Suprapubic skin (tissue), 4 donors: Measurements from ENCODE around the gene PLEKHB2. TPM values are rescaled to one million over a fixed set of nuclear protein-coding genes. Genes with fewer than 3 reads are reported as not detected.

Experiments
- DNase-seq, 2 donors: peaks; one replicate each; pipeline ENCODE4 v3.0.0-alpha.2; 2019; ENCODE audit warnings: low spot score in 2 of 2
- H3K27ac ChIP-seq: fragments of 200-600 bp; sonication (generic); one replicate; pipeline ENCODE4 v1.5.1; 2019
- H3K27me3 ChIP-seq: fragments of 200-600 bp; sonication (generic); one replicate; pipeline ENCODE4 v1.5.1; 2019
- H3K36me3 ChIP-seq: fragments of 200-600 bp; sonication (generic); one replicate; pipeline ENCODE4 v1.5.1; 2019
- H3K4me1 ChIP-seq: fragments of 200-600 bp; sonication (generic); one replicate; pipeline ENCODE4 v1.5.1; 2019
- H3K4me3 ChIP-seq: fragments of 200-600 bp; sonication (generic); one replicate; pipeline ENCODE4 v1.5.1; 2019; ENCODE audit warnings: mild to moderate bottlenecking
- H3K9me3 ChIP-seq: fragments of 200-600 bp; sonication (generic); one replicate; pipeline ENCODE4 v1.5.1; 2019
- CTCF ChIP-seq, 2 donors: fragments of 200-600 bp in 1 of 2; fragments of 450-650 bp in 1 of 2; sonication (generic) in 1 of 2; IDR thresholded peaks; one replicate each; pipeline ENCODE4 v1.5.1; 2016 to 2019; ENCODE audit warnings: antibody characterized with exemption in 2 of 2, mild to moderate bottlenecking in 1 of 2, moderate library complexity in 1 of 2
- EP300 ChIP-seq: sonication (generic); formaldehyde crosslinking; IDR thresholded peaks from one replicate; pipeline ENCODE4 v1.6.1; 2017; ENCODE audit warnings: antibody characterized with exemption
- POLR2A ChIP-seq, 2 donors: fragments of 450-650 bp; IDR thresholded peaks; one replicate each; pipeline ENCODE4 v1.6.1; 2017; ENCODE audit warnings: antibody characterized with exemption in 2 of 2, mild to moderate bottlenecking in 2 of 2, moderate library complexity in 2 of 2
- POLR2AphosphoS5 ChIP-seq, 3 donors: sonication (generic); formaldehyde crosslinking; IDR thresholded peaks; one replicate each; pipeline ENCODE4 v1.6.1; 2017; ENCODE audit warnings: antibody characterized with exemption in 3 of 3
- WGBS: methylation state at CpG from one replicate; pipeline ENCODE4 v1.1.5; 2018; 5-methylcytosine and 5-hydroxymethylcytosine counted together
- total RNA-seq, 4 donors: library from RNA; depleted of rRNA; stranded (reverse); fragments of >200 nt; gene quantifications; one replicate each; pipeline ENCODE4 v1.1.0, GENCODE V29; 2016

Gene PLEKHB2
- total RNA-seq, 4 donors from 2014 or later: 44.9 to 59.9 (median 54.4) TPM

GRCh38 chr2:131123192-131123591 lies 18.1 kb downstream of the PLEKHB2 start:
- Histone ChIP-seq H3K27me3 (no peaks in the 10 kb centered on the region), H3K4me3 (no peak overlapping the region), H3K9me3 (no peaks in the 10 kb centered on the region), H3K4me1 (no peaks in the 10 kb centered on the region), H3K27ac (no peak overlapping the region), H3K36me3 (peaks cover 50% of the 10 kb centered on the region)
- WGBS: 93% methylated on average over 3 of the region's 3 CpGs
- TF ChIP-seq POLR2AphosphoS5 (IDR thresholded peaks at IDR 0.05) (no peak), CTCF (IDR thresholded peaks at IDR 0.05) (no peak), EP300 (no peak), POLR2A (IDR thresholded peaks at IDR 0.05) (no peak)
- DNase-seq: no peak

GRCh38 chr2:131125195-131125757 lies 20.1 kb downstream of the PLEKHB2 start:
- Histone ChIP-seq H3K9me3 (no peaks in the 10 kb centered on the region), H3K27me3 (no peaks in the 10 kb centered on the region), H3K27ac (no peak overlapping the region), H3K36me3 (peaks cover 69% of the 10 kb centered on the region), H3K4me1 (no peaks in the 10 kb centered on the region), H3K4me3 (no peak overlapping the region)
- no peak for TF ChIP-seq CTCF (IDR thresholded peaks at IDR 0.05)
- 87% methylated on average over 7 of the region's 7 CpGs for WGBS
- DNase-seq: no peak

- H3K36me3 ChIP-seq: peaks cover 75% of the 10 kb centered on the region
- no peaks in the 10 kb centered on the region for H3K4me1 ChIP-seq
- no peaks in the 10 kb centered on the region for H3K9me3 ChIP-seq
- H3K27ac ChIP-seq: no peak overlapping the region
- H3K27me3 ChIP-seq: no peaks in the 10 kb centered on the region
- DNase-seq: no peak
- WGBS: 75% methylated on average over 5 of the region's 5 CpGs
- TF ChIP-seq POLR2AphosphoS5 (IDR thresholded peaks at IDR 0.05) (no peak), POLR2A (IDR thresholded peaks at IDR 0.05) (no peak), EP300 (no peak), CTCF (IDR thresholded peaks at IDR 0.05) (no peak)
- no peak overlapping the region for H3K4me3 ChIP-seq
Measured at GRCh38 chr2:131126436-131126835, 21.3 kb downstream of the PLEKHB2 start.

GRCh38 chr2:131127076-131127475 lies 21.9 kb downstream of the PLEKHB2 start:
- WGBS: 85% methylated on average over 3 of the region's 3 CpGs
- Histone ChIP-seq H3K4me3 (no peak overlapping the region), H3K4me1 (no peaks in the 10 kb centered on the region), H3K36me3 (peaks cover 73% of the 10 kb centered on the region), H3K9me3 (no peaks in the 10 kb centered on the region), H3K27me3 (no peaks in the 10 kb centered on the region), H3K27ac (no peak overlapping the region)
- TF ChIP-seq POLR2A (IDR thresholded peaks at IDR 0.05) (no peak), CTCF (IDR thresholded peaks at IDR 0.05) (no peak), EP300 (no peak), POLR2AphosphoS5 (IDR thresholded peaks at IDR 0.05) (no peak)
- DNase-seq: no peak

GRCh38 chr2:131127981-131128380 lies 22.8 kb downstream of the PLEKHB2 start:
- no peaks in the 10 kb centered on the region for H3K27me3 ChIP-seq
- no peak for TF ChIP-seq CTCF (IDR thresholded peaks at IDR 0.05)
- TF ChIP-seq POLR2AphosphoS5 (IDR thresholded peaks at IDR 0.05): no peak
- TF ChIP-seq EP300: no peak
- no peak for TF ChIP-seq POLR2A (IDR thresholded peaks at IDR 0.05)
- H3K4me3 ChIP-seq: no peak overlapping the region
- H3K27ac ChIP-seq: no peak overlapping the region
- peaks cover 77% of the 10 kb centered on the region for H3K36me3 ChIP-seq
- WGBS: 86% methylated on average over 3 of the region's 3 CpGs
- H3K4me1 ChIP-seq: no peaks in the 10 kb centered on the region
- no peak for DNase-seq
- H3K9me3 ChIP-seq: no peaks in the 10 kb centered on the region
